ENCODE data around the gene TCN2.
A peak's percentile ranks its signal among the peaks of the same experiment; 100 is the strongest.

The TCN2 gene

GRCh38 chr22:30655532-30655931 lies 48.6 kb downstream of the TCN2 start:
- H3K4me3 ChIP-seq (ENCODE audit: low read depth in 1 of 2, low read length in 2 of 2): no peak overlapping the region
- peaks cover 0 to 4% of the 10 kb centered on the region in 2 donors for H3K36me3 ChIP-seq (ENCODE audit: control insufficient read depth in 1 of 2, insufficient read depth in 2 of 2, low read length in 2 of 2)
- H3K9ac ChIP-seq (ENCODE audit: low read depth in 1 of 2, low read length in 2 of 2): no peak overlapping the region
- H3K4me1 ChIP-seq (ENCODE audit: control insufficient read depth in 1 of 2, insufficient read depth in 2 of 2, low read length in 2 of 2): peaks cover 0 to 4% of the 10 kb centered on the region in 2 donors
- H3K27ac ChIP-seq (ENCODE audit: low read depth, low read length): no peak overlapping the region
- no peaks in the 10 kb centered on the region for H3K27me3 ChIP-seq (ENCODE audit: control insufficient read depth in 1 of 2, insufficient read depth in 2 of 2, low read length in 2 of 2)
- no peaks in the 10 kb centered on the region for H3K9me3 ChIP-seq (ENCODE audit: control insufficient read depth in 1 of 2, low read length in 2 of 2)

- Histone ChIP-seq H3K9ac (ENCODE audit: low read depth in 1 of 2, low read length in 2 of 2) (no peak overlapping the region), H3K4me1 (ENCODE audit: control insufficient read depth in 1 of 2, insufficient read depth in 2 of 2, low read length in 2 of 2) (peaks cover 13 to 19% of the 10 kb centered on the region in 2 donors)
These were observed 55.1 kb downstream of the TCN2 start for GRCh38 chr22:30662040-30662439.

GRCh38 chr22:30664798-30665197 lies 57.8 kb downstream of the TCN2 start:
- peaks cover 23 to 26% of the 10 kb centered on the region in 2 donors for H3K4me1 ChIP-seq (ENCODE audit: control insufficient read depth in 1 of 2, insufficient read depth in 2 of 2, low read length in 2 of 2)
- H3K36me3 ChIP-seq (ENCODE audit: control insufficient read depth in 1 of 2, insufficient read depth in 2 of 2, low read length in 2 of 2): peaks cover 11 to 25% of the 10 kb centered on the region in 2 donors
- no peak overlapping the region for H3K9ac ChIP-seq (ENCODE audit: low read depth in 1 of 2, low read length in 2 of 2)
- H3K27ac ChIP-seq (ENCODE audit: low read depth, low read length): no peak overlapping the region
- no peaks in the 10 kb centered on the region for H3K9me3 ChIP-seq (ENCODE audit: control insufficient read depth in 1 of 2, low read length in 2 of 2)
- no peaks in the 10 kb centered on the region for H3K27me3 ChIP-seq (ENCODE audit: control insufficient read depth in 1 of 2, insufficient read depth in 2 of 2, low read length in 2 of 2)
- H3K4me3 ChIP-seq (ENCODE audit: low read depth in 1 of 2, low read length in 2 of 2): no peak overlapping the region

More at GRCh38 chr22:30662040-30662439, 55.1 kb downstream of the TCN2 start:
- H3K9me3 ChIP-seq (ENCODE audit: control insufficient read depth in 1 of 2, low read length in 2 of 2): no peaks in the 10 kb centered on the region
- no peak overlapping the region for H3K4me3 ChIP-seq (ENCODE audit: low read depth in 1 of 2, low read length in 2 of 2)
- no peak overlapping the region for H3K27ac ChIP-seq (ENCODE audit: low read depth, low read length)
- no peaks in the 10 kb centered on the region for H3K27me3 ChIP-seq (ENCODE audit: control insufficient read depth in 1 of 2, insufficient read depth in 2 of 2, low read length in 2 of 2)
- H3K36me3 ChIP-seq (ENCODE audit: control insufficient read depth in 1 of 2, insufficient read depth in 2 of 2, low read length in 2 of 2): peaks cover 11 to 25% of the 10 kb centered on the region in 2 donors

- Histone ChIP-seq H3K27ac (ENCODE audit: low read depth, low read length) (no peak overlapping the region), H3K9ac (ENCODE audit: low read depth in 1 of 2, low read length in 2 of 2) (peak overlapping the region in 1 of 2 donors; percentile 3), H3K36me3 (ENCODE audit: control insufficient read depth in 1 of 2, insufficient read depth in 2 of 2, low read length in 2 of 2) (peaks cover 11 to 21% of the 10 kb centered on the region in 2 donors), H3K4me3 (ENCODE audit: low read depth in 1 of 2, low read length in 2 of 2) (peak overlapping the region in 1 of 2 donors; percentile 32), H3K4me1 (ENCODE audit: control insufficient read depth in 1 of 2, insufficient read depth in 2 of 2, low read length in 2 of 2) (peaks cover 23 to 26% of the 10 kb centered on the region in 2 donors), H3K9me3 (ENCODE audit: control insufficient read depth in 1 of 2, low read length in 2 of 2) (no peaks in the 10 kb centered on the region), H3K27me3 (ENCODE audit: control insufficient read depth in 1 of 2, insufficient read depth in 2 of 2, low read length in 2 of 2) (no peaks in the 10 kb centered on the region)
These were observed 58.3 kb downstream of the TCN2 start for GRCh38 chr22:30665266-30665665.

- Histone ChIP-seq H3K4me3 (ENCODE audit: low read depth in 1 of 2, low read length in 2 of 2) (peak overlapping the region in 1 of 2 donors; percentile 41), H3K9ac (ENCODE audit: low read depth in 1 of 2, low read length in 2 of 2) (peak overlapping the region in 1 of 2 donors; percentile 35), H3K27ac (ENCODE audit: low read depth, low read length) (no peak overlapping the region)
These were observed 58.8 kb downstream of the TCN2 start for GRCh38 chr22:30665786-30666185.

GRCh38 chr22:30667107-30667493 lies 60.1 kb downstream of the TCN2 start:
- peak overlapping the region; percentile 34 to 87 for H3K9ac ChIP-seq (ENCODE audit: low read depth in 1 of 2, low read length in 2 of 2)
- H3K4me3 ChIP-seq (ENCODE audit: low read depth in 1 of 2, low read length in 2 of 2): peak overlapping the region; percentile 90 to 93
- no peaks in the 10 kb centered on the region for H3K9me3 ChIP-seq (ENCODE audit: control insufficient read depth in 1 of 2, low read length in 2 of 2)
- H3K36me3 ChIP-seq (ENCODE audit: control insufficient read depth in 1 of 2, insufficient read depth in 2 of 2, low read length in 2 of 2): peaks cover 7 to 16% of the 10 kb centered on the region in 2 donors
- H3K27ac ChIP-seq (ENCODE audit: low read depth, low read length): peak overlapping the region; percentile 85
- H3K4me1 ChIP-seq (ENCODE audit: control insufficient read depth in 1 of 2, insufficient read depth in 2 of 2, low read length in 2 of 2): peaks cover 23 to 26% of the 10 kb centered on the region in 2 donors
- no peaks in the 10 kb centered on the region for H3K27me3 ChIP-seq (ENCODE audit: control insufficient read depth in 1 of 2, insufficient read depth in 2 of 2, low read length in 2 of 2)

More at GRCh38 chr22:30665786-30666185, 58.8 kb downstream of the TCN2 start:
- Histone ChIP-seq H3K9me3 (ENCODE audit: control insufficient read depth in 1 of 2, low read length in 2 of 2) (no peaks in the 10 kb centered on the region), H3K4me1 (ENCODE audit: control insufficient read depth in 1 of 2, insufficient read depth in 2 of 2, low read length in 2 of 2) (peaks cover 23 to 26% of the 10 kb centered on the region in 2 donors), H3K27me3 (ENCODE audit: control insufficient read depth in 1 of 2, insufficient read depth in 2 of 2, low read length in 2 of 2) (no peaks in the 10 kb centered on the region), H3K36me3 (ENCODE audit: control insufficient read depth in 1 of 2, insufficient read depth in 2 of 2, low read length in 2 of 2) (peaks cover 11 to 21% of the 10 kb centered on the region in 2 donors)

GRCh38 chr22:30667494-30668385 lies 60.8 kb downstream of the TCN2 start, which contains the start of gene DUSP18:
DUSP18 (minus strand) TSS chr22:30667875; CDS start chr22:30664003, 3,872 bp downstream.
- peak within 1 kb of the TSS; percentile 90 to 93 for H3K4me3 ChIP-seq (ENCODE audit: low read depth in 1 of 2, low read length in 2 of 2)
- peaks cover 23 to 26% of the 10 kb centered on the region in 2 donors for H3K4me1 ChIP-seq (ENCODE audit: control insufficient read depth in 1 of 2, insufficient read depth in 2 of 2, low read length in 2 of 2)
- H3K36me3 ChIP-seq (ENCODE audit: control insufficient read depth in 1 of 2, insufficient read depth in 2 of 2, low read length in 2 of 2): peaks cover 5 to 11% of the 10 kb centered on the region in 2 donors
- H3K27ac ChIP-seq (ENCODE audit: low read depth, low read length): peak within 1 kb of the TSS; percentile 85
- H3K27me3 ChIP-seq (ENCODE audit: control insufficient read depth in 1 of 2, insufficient read depth in 2 of 2, low read length in 2 of 2): no peaks in the 10 kb centered on the region
- H3K9ac ChIP-seq (ENCODE audit: low read depth in 1 of 2, low read length in 2 of 2): peak within 1 kb of the TSS; percentile 82 to 87
- no peaks in the 10 kb centered on the region for H3K9me3 ChIP-seq (ENCODE audit: control insufficient read depth in 1 of 2, low read length in 2 of 2)

GRCh38 chr22:30668386-30668710 lies 61.4 kb downstream of the TCN2 start:
- Histone ChIP-seq H3K27ac (ENCODE audit: low read depth, low read length) (no peak overlapping the region), H3K27me3 (ENCODE audit: control insufficient read depth in 1 of 2, insufficient read depth in 2 of 2, low read length in 2 of 2) (no peaks in the 10 kb centered on the region), H3K36me3 (ENCODE audit: control insufficient read depth in 1 of 2, insufficient read depth in 2 of 2, low read length in 2 of 2) (peaks cover 3 to 5% of the 10 kb centered on the region in 2 donors), H3K9me3 (ENCODE audit: control insufficient read depth in 1 of 2, low read length in 2 of 2) (no peaks in the 10 kb centered on the region), H3K4me3 (ENCODE audit: low read depth in 1 of 2, low read length in 2 of 2) (peak overlapping the region; percentile 90 to 93), H3K9ac (ENCODE audit: low read depth in 1 of 2, low read length in 2 of 2) (peak overlapping the region; percentile 82 to 87), H3K4me1 (ENCODE audit: control insufficient read depth in 1 of 2, insufficient read depth in 2 of 2, low read length in 2 of 2) (peaks cover 23 to 26% of the 10 kb centered on the region in 2 donors)

GRCh38 chr22:30671071-30671470 lies 64.1 kb downstream of the TCN2 start:
- no peak overlapping the region for H3K27ac ChIP-seq (ENCODE audit: low read depth, low read length)
- H3K36me3 ChIP-seq (ENCODE audit: control insufficient read depth in 1 of 2, insufficient read depth in 2 of 2, low read length in 2 of 2): no peaks in the 10 kb centered on the region
- H3K4me1 ChIP-seq (ENCODE audit: control insufficient read depth in 1 of 2, insufficient read depth in 2 of 2, low read length in 2 of 2): peaks cover 13 to 16% of the 10 kb centered on the region in 2 donors
- H3K27me3 ChIP-seq (ENCODE audit: control insufficient read depth in 1 of 2, insufficient read depth in 2 of 2, low read length in 2 of 2): no peaks in the 10 kb centered on the region
- H3K4me3 ChIP-seq (ENCODE audit: low read depth in 1 of 2, low read length in 2 of 2): no peak overlapping the region
- no peak overlapping the region for H3K9ac ChIP-seq (ENCODE audit: low read depth in 1 of 2, low read length in 2 of 2)
- no peaks in the 10 kb centered on the region for H3K9me3 ChIP-seq (ENCODE audit: control insufficient read depth in 1 of 2, low read length in 2 of 2)

- no peaks in the 10 kb centered on the region for H3K9me3 ChIP-seq (ENCODE audit: control insufficient read depth in 1 of 2, low read length in 2 of 2)
- H3K36me3 ChIP-seq (ENCODE audit: control insufficient read depth in 1 of 2, insufficient read depth in 2 of 2, low read length in 2 of 2): no peaks in the 10 kb centered on the region
- peaks cover 5% of the 10 kb centered on the region in 2 donors for H3K4me1 ChIP-seq (ENCODE audit: control insufficient read depth in 1 of 2, insufficient read depth in 2 of 2, low read length in 2 of 2)
- no peak overlapping the region for H3K4me3 ChIP-seq (ENCODE audit: low read depth in 1 of 2, low read length in 2 of 2)
- H3K27ac ChIP-seq (ENCODE audit: low read depth, low read length): no peak overlapping the region
- no peak overlapping the region for H3K9ac ChIP-seq (ENCODE audit: low read depth in 1 of 2, low read length in 2 of 2)
- H3K27me3 ChIP-seq (ENCODE audit: control insufficient read depth in 1 of 2, insufficient read depth in 2 of 2, low read length in 2 of 2): no peaks in the 10 kb centered on the region
These were observed 66.2 kb downstream of the TCN2 start for GRCh38 chr22:30673136-30673535.

Data from duodenal mucosa (tissue), 2 donors.